Right lobe of liver (tissue), 4 donors: ENCODE results near the gene UBAP1.

Experiments used
- CTCF ChIP-seq, 4 donors: fragments of 200-600 bp in 3 of 4; fragments of 450-650 bp in 1 of 4; IDR thresholded peaks; one replicate each; pipeline versions ENCODE4 v1.5.1 to v1.8.0; 2016 to 2022; ENCODE audit warnings: antibody characterized with exemption in 4 of 4, mild to moderate bottlenecking in 2 of 4
- POLR2A ChIP-seq: fragments of 450-650 bp; IDR thresholded peaks from one replicate; pipeline ENCODE4 v1.6.1; 2017; ENCODE audit warnings: antibody characterized with exemption, mild to moderate bottlenecking
- donor health status: DM: no; HTN: no; CAD: no.
- donor health status: DM: no; HTN: no; CAD: no.
- donor health status: DM: no; HTN: yes; CAD: no.

DNA sequence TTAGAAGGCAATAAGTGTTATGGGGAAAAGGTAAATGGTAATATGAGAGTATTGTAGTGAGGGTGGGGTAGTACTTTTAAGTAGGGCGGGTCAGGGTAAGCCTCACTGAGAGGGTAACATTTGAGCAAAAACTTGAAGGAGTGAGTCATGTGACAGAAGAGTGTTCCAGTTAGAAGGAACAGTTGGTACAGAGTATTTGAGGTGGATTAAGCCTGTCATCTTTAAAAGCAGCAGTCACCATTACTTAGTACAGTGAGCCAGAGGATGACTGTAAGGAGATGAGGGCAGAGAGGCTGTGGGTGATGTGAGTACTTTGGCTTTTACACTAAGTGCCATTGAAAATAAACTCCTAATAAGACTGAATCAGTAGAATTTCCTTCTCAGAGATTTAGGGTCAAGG lies 54.8 kb downstream of the UBAP1 start:
- TF ChIP-seq CTCF (IDR thresholded peaks at IDR 0.05) (no peak), POLR2A (no peak)
